Activated naive CD8-positive, alpha-beta T cell treated with anti-CD3 and anti-CD28 coated beads, Interleukin-2, amount 50 U/mL, for 16 hours (primary cell): ENCODE measurements around the gene PRKN.
"Not testable (repeated sequence)": the region's sequence is repeated elsewhere in the genome, so short reads cannot be mapped to it uniquely, and the experiment has no call there.

ENCODE experiments used
- DNase-seq: peaks from one replicate; pipeline ENCODE4 v3.0.0-alpha.2; 2020; ENCODE audit warnings: low read depth, low spot score

PRKN gene

GRCh38 chr6:162539321-162539720 is 188.2 kb downstream of the PRKN start:
- no peak for DNase-seq

GRCh38 chr6:162538643-162539064 is 188.9 kb downstream of the PRKN start:
- DNase-seq, result no peak

- DNase-seq, result no peak
Observed at GRCh38 chr6:162533009-162533400, 194.6 kb downstream of the PRKN start.

- no peak for DNase-seq
Observed at GRCh38 chr6:162532283-162533008, 195.1 kb downstream of the PRKN start.

- not testable (repeated sequence) for DNase-seq
Observed at GRCh38 chr6:162531391-162531790, 196.2 kb downstream of the PRKN start.

GRCh38 chr6:162528538-162528937 is 199.0 kb downstream of the PRKN start:
- DNase-seq, result no peak

GRCh38 chr6:162526960-162527359 is 200.6 kb downstream of the PRKN start:
- no peak for DNase-seq

GRCh38 chr6:162525181-162525580 is 202.4 kb downstream of the PRKN start:
- DNase-seq, result no peak

GRCh38 chr6:162512744-162513143 is 214.8 kb downstream of the PRKN start:
- no peak for DNase-seq

GRCh38 chr6:162497389-162497788 is 230.2 kb downstream of the PRKN start:
- DNase-seq, result no peak

- DNase-seq, result no peak
Observed at GRCh38 chr6:162493917-162494316, 233.6 kb downstream of the PRKN start.

GRCh38 chr6:162491637-162492036 is 235.9 kb downstream of the PRKN start:
- DNase-seq, result no peak

- DNase-seq, result no peak
Observed at GRCh38 chr6:162489101-162489976, 238.2 kb downstream of the PRKN start.

GRCh38 chr6:162488444-162488843 is 239.1 kb downstream of the PRKN start:
- no peak for DNase-seq

- no peak for DNase-seq
Observed at GRCh38 chr6:162485464-162485863, 242.1 kb downstream of the PRKN start.

- no peak for DNase-seq
Observed at GRCh38 chr6:162481938-162482337, 245.6 kb downstream of the PRKN start.

GRCh38 chr6:162481320-162481719 is 246.2 kb downstream of the PRKN start:
- DNase-seq, result no peak

- DNase-seq, result no peak
Observed at GRCh38 chr6:162478192-162478671, 249.3 kb downstream of the PRKN start.

GRCh38 chr6:162474722-162475121 is 252.8 kb downstream of the PRKN start:
- DNase-seq, result no peak

GRCh38 chr6:162471842-162472241 is 255.7 kb downstream of the PRKN start:
- DNase-seq, result no peak

- no peak for DNase-seq
Observed at GRCh38 chr6:162468326-162468725, 259.2 kb downstream of the PRKN start.

- no peak for DNase-seq
Observed at GRCh38 chr6:162467679-162468078, 259.9 kb downstream of the PRKN start.

GRCh38 chr6:162463576-162463975 is 264.0 kb downstream of the PRKN start:
- no peak for DNase-seq
